Ishikawa (cell line): ENCODE data around the gene USP40.

Experiments
- EGR1 ChIP-seq: IDR thresholded peaks from 2 replicates; pipeline ENCODE4 v1.6.1; 2012
- EP300 ChIP-seq: IDR thresholded peaks from 2 replicates; pipeline ENCODE4 v1.6.1; 2012; ENCODE audit warnings: borderline replicate concordance
- FOXM1 ChIP-seq: IDR thresholded peaks from 2 replicates; pipeline ENCODE4 v1.6.1; 2012; ENCODE audit warnings: low read depth, borderline replicate concordance
- MAX ChIP-seq: IDR thresholded peaks from 2 replicates; pipeline ENCODE4 v1.6.1; 2012
- NFIC ChIP-seq: IDR thresholded peaks from 2 replicates; pipeline ENCODE4 v1.6.1; 2012
- REST ChIP-seq: IDR thresholded peaks from 2 replicates; pipeline ENCODE4 v1.6.1; 2012; ENCODE audit warnings: low read depth, mild to moderate bottlenecking

GRCh38 chr2:233457356-233457755, 109.2 kb downstream of the USP40 start:
- TF ChIP-seq REST: no peak
- TF ChIP-seq FOXM1: no peak
- no peak for TF ChIP-seq EGR1
- TF ChIP-seq EP300: no peak
- TF ChIP-seq MAX: no peak
- TF ChIP-seq NFIC: no peak
